K562 (cell line): ENCODE results near the gene ILK. TPM values are rescaled to one million over a fixed set of nuclear protein-coding genes. Genes with fewer than 3 reads are reported as not detected.

ENCODE experiments used
- CEBPB ChIP-seq: fragments of 450-650 bp; IDR thresholded peaks from 2 replicates; pipeline ENCODE4 v1.6.1; 2016; ENCODE audit warnings: missing genetic modification characterization, missing compliant biosample characterization
- CHD2 ChIP-seq: IDR thresholded peaks from 2 replicates; pipeline ENCODE4 v1.6.1; 2011; ENCODE audit warnings: low read depth, low read length
- COPS2 ChIP-seq: fragments of 450-650 bp; conservative IDR thresholded peaks from 2 replicates; pipeline ENCODE4 v1.6.1; 2016; ENCODE audit warnings: mild to moderate bottlenecking, moderate library complexity
- CREB1 ChIP-seq, 2 experiments: sonication (generic) in 1 of 2; formaldehyde crosslinking in 1 of 2; IDR thresholded peaks; 2 replicates each; pipeline versions ENCODE4 v1.6.1 to v1.8.0; 2012 to 2022; ENCODE audit warnings: inconsistent platforms in 1 of 2, mild to moderate bottlenecking in 1 of 2, missing genetic modification reagents in 1 of 2, moderate library complexity in 1 of 2
- ELF4 ChIP-seq: fragments of 450-650 bp; formaldehyde crosslinking; IDR thresholded peaks from 2 replicates; pipeline ENCODE4 v1.4.0; 2022; ENCODE audit warnings: missing genetic modification characterization
- GATAD2B ChIP-seq: fragments of 450-650 bp; IDR thresholded peaks from 2 replicates; pipeline ENCODE4 v1.6.1; 2017; ENCODE audit warnings: mild to moderate bottlenecking, borderline replicate concordance
- HCFC1 ChIP-seq: IDR thresholded peaks from 2 replicates; pipeline ENCODE4 v1.6.1; 2012; ENCODE audit warnings: low read depth, low read length, improper control_type of control experiment
- HDAC1 ChIP-seq, 2 experiments: fragments of 450-650 bp; IDR thresholded peaks; 2 replicates each; pipeline ENCODE4 v1.6.1; 2016 to 2017; ENCODE audit warnings: inconsistent platforms in 1 of 2, mild to moderate bottlenecking in 1 of 2, moderate library complexity in 1 of 2
- MXI1 ChIP-seq: IDR thresholded peaks from 2 replicates; pipeline ENCODE4 v1.6.1; 2011; ENCODE audit warnings: low read depth, mild to moderate bottlenecking, improper control_type of control experiment, low read length
- NCOA6 ChIP-seq: fragments of 450-650 bp; IDR thresholded peaks from 2 replicates; pipeline ENCODE4 v1.6.1; 2017; ENCODE audit warnings: mild to moderate bottlenecking
- PCBP1 ChIP-seq: fragments of 200-400 bp; formaldehyde crosslinking; IDR thresholded peaks from 2 replicates; pipeline ENCODE4 v1.6.1; 2018; ENCODE audit warnings: mild to moderate bottlenecking, low read depth, low read length; ENCODE audit not compliant: poor library complexity, severe bottlenecking
- POLR2AphosphoS5 ChIP-seq: IDR thresholded peaks from 2 replicates; pipeline ENCODE4 v1.6.1; 2011; ENCODE audit warnings: mild to moderate bottlenecking, low read depth, low read length, moderate library complexity; ENCODE audit not compliant: control insufficient read depth, insufficient read depth
- POLR3G ChIP-seq: IDR thresholded peaks from 2 replicates; pipeline ENCODE4 v1.6.1; 2011; ENCODE audit not compliant: insufficient read length, insufficient replicate concordance; ENCODE audit errors: extremely low read depth
- RBM17 ChIP-seq: fragments of 200-400 bp; formaldehyde crosslinking; IDR thresholded peaks from 2 replicates; pipeline ENCODE4 v1.6.1; 2017; ENCODE audit warnings: low read depth, mild to moderate bottlenecking, low read length, borderline replicate concordance
- SETDB1 ChIP-seq: IDR thresholded peaks from one replicate; pipeline ENCODE4 v1.6.1; 2012; ENCODE audit warnings: low read length, control low read depth, inconsistent platforms
- SNIP1 ChIP-seq: fragments of 450-650 bp; IDR thresholded peaks from 2 replicates; pipeline ENCODE4 v1.7.1; 2017; ENCODE audit warnings: low read depth, mild to moderate bottlenecking
- SP1 ChIP-seq: sonication (generic); formaldehyde crosslinking; IDR thresholded peaks from 2 replicates; pipeline ENCODE4 v1.8.1; 2022; ENCODE audit warnings: mild to moderate bottlenecking, missing genetic modification reagents
- TAF9B ChIP-seq: fragments of 450-650 bp; IDR thresholded peaks from 2 replicates; pipeline ENCODE4 v1.6.1; 2018; ENCODE audit warnings: mild to moderate bottlenecking; ENCODE audit not compliant: partially characterized antibody
- TEAD1 ChIP-seq, 2 experiments: fragments of 450-650 bp in 1 of 2; sonication (generic) in 1 of 2; formaldehyde crosslinking; IDR thresholded peaks; 2 replicates each; pipeline versions ENCODE4 v1.4.0 to v1.8.0; 2020 to 2022; ENCODE audit warnings: mild to moderate bottlenecking in 2 of 2, missing genetic modification reagents in 1 of 2
- ZBTB2 ChIP-seq: fragments of 450-650 bp; IDR thresholded peaks from 2 replicates; pipeline ENCODE4 v1.6.1; 2016; ENCODE audit warnings: antibody characterized with exemption
- ZFPM2 ChIP-seq: fragments of 250-450 bp; sonication (Bioruptor Pico); IDR thresholded peaks from 2 replicates; pipeline ENCODE4 v1.5.1; 2022; ENCODE audit warnings: mild to moderate bottlenecking
- ZHX1 ChIP-seq: fragments of 150-350 bp; conservative IDR thresholded peaks from 2 replicates; pipeline ENCODE4 v1.6.1; 2014; ENCODE audit warnings: low read length
- ZNF146 ChIP-seq: IDR thresholded peaks from one replicate; pipeline ENCODE4 v1.6.1; 2018; ENCODE audit warnings: missing compliant biosample characterization; ENCODE audit not compliant: unreplicated experiment
- ZNF282 ChIP-seq: sonication (generic); formaldehyde crosslinking; IDR thresholded peaks from 2 replicates; pipeline ENCODE4 v1.8.1; 2023; ENCODE audit warnings: missing genetic modification reagents
- polyA plus RNA-seq, 8 experiments: library from polyadenylated mRNA; depleted of rRNA in 4 of 8; stranded (reverse) in 5 of 8; unstranded in 3 of 8; fragments of >200 nt; fragmentation: Nextera tagmentation in 2 of 8; fragmentation: Illumina TruSeq in 1 of 8; extraction: Ambion mirVana in 2 of 8; extraction: Trizol in 1 of 8; gene quantifications; 2 replicates each; pipeline versions ENCODE4 v1.2.1 to v1.2.3, GENCODE V29; 2011 to 2014; ENCODE audit warnings: inconsistent platforms in 1 of 8, missing spikeins in 1 of 8
- total RNA-seq, 7 experiments: library from RNA; depleted of rRNA in 6 of 7; stranded (reverse); fragments of >200 nt in 6 of 7; fragmentation: Illumina TruSeq in 2 of 7; extraction: Trizol in 2 of 7; gene quantifications; 2 replicates each; pipeline versions ENCODE4 v1.2.1 to v1.2.3, GENCODE V29; 2011 to 2021; ENCODE audit warnings: low replicate concordance in 1 of 7
- TF ChIP-seq, protein P1 (sequence below): fragments of 450-650 bp; formaldehyde crosslinking; IDR thresholded peaks from 2 replicates; pipeline ENCODE4 v1.4.0; 2022; ENCODE audit warnings: mild to moderate bottlenecking, moderate library complexity

Gene ILK
- total and polyA plus RNA-seq, 9 of the 15 experiments (the other 6 are each of a cell fraction or from before 2014, with no cell fraction given) = 43.3 to 95.9 (median 58.9) TPM

DNA sequence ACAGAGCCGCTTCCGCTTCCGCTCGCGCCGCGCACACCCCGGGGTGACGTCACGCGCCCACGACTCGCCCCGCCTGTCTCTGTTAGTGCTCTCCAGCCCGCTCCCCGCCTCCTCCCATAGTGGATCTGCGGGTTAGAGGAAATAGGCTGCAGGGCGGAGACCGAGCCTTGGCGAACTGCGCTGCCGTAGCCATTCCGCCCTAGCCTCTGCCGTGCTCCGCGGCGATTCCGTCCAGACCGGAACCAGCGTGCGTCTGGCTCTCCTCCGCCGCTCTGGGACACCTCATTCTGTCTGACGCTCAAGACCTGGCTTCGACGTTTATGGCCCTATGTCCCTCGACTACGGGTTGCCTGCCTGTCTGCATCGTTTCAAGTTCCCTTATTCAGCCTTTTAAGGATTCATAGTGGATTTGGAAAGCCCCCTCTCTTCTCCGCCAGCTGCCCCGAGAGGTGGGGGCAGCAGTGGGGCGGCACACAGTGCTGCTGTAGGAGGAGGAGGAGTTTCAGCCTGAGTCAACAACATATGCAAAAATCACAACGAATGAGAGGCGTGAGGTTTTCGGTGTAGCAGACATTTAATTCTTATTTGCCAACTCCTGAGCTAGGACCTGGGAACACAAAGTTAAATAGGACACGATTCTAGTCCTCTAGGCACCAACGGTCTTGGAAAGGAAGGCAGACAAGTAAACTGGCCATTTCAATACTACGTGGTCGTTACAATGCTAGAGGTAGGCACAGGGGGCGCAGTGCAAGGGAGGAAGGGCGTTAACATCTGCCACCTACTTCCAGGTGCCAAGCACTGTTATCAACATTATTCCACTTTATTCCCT lies 8.9 kb downstream of the ILK start, which contains the start of gene TAF10 (continued):
- no peak for TF ChIP-seq ZFPM2 (CRISPR knock-in tag)
- no peak for TF ChIP-seq RBM17
- TF ChIP-seq, protein P1, sequence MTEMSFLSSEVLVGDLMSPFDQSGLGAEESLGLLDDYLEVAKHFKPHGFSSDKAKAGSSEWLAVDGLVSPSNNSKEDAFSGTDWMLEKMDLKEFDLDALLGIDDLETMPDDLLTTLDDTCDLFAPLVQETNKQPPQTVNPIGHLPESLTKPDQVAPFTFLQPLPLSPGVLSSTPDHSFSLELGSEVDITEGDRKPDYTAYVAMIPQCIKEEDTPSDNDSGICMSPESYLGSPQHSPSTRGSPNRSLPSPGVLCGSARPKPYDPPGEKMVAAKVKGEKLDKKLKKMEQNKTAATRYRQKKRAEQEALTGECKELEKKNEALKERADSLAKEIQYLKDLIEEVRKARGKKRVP = peak; percentile 62
- peak; percentile 92 for TF ChIP-seq ELF4 (CRISPR knock-in tag)
- peak; percentile 90 for TF ChIP-seq POLR2AphosphoS5
- no peak for TF ChIP-seq ZNF282
- no peak for TF ChIP-seq CHD2
- peak; percentile 59 for TF ChIP-seq HCFC1
- TF ChIP-seq GATAD2B = no peak
- TF ChIP-seq COPS2 = no peak
- TF ChIP-seq SP1 = peak; percentile 82
- TF ChIP-seq SNIP1 = peak; percentile 63; the same call in 1 of the 2 replicates
- TF ChIP-seq PCBP1 = peak; percentile 84
- TF ChIP-seq ZBTB2 = peak; percentile 60
- peak; percentile 40 for TF ChIP-seq TAF9B
- peak; percentile 90 for TF ChIP-seq CREB1 (IDR thresholded peaks at IDR 0.05)
- peak; percentile 91 for TF ChIP-seq CREB1 (CRISPR knock-in tag; IDR thresholded peaks at IDR 0.05)
- peak; percentile 82 to 88; a peak in 3 of 4 replicates for TF ChIP-seq TEAD1 (CRISPR knock-in tag; IDR thresholded peaks at IDR 0.05)
- TF ChIP-seq ZHX1 = no peak
- no peak for TF ChIP-seq ZNF146
- TF ChIP-seq POLR3G = no peak
- TF ChIP-seq SETDB1 = no peak
- TF ChIP-seq HDAC1 (IDR thresholded peaks at IDR 0.05) = 0 out of 4 replicates have a peak, but pooled peaks of 1 of the 2 experiments have one; percentile 61
- TF ChIP-seq CEBPB (tag) = no peak
- TF ChIP-seq MXI1 = peak; percentile 39; the same call in 1 of the 2 replicates
- TF ChIP-seq NCOA6 = no peak
